HepG2 (cell line): ENCODE measurements around the gene SCAF8. TPM values are rescaled to one million over a fixed set of nuclear protein-coding genes. Genes with fewer than 3 reads are reported as not detected.
A peak's percentile ranks its signal among the peaks of the same experiment; 100 is the strongest.

Source experiments
- ATAC-seq: fragments of 200-7000 bp; cut with Tn5 transposase; 3 replicates; pipeline ENCODE4 v1.9.1; 2020; ENCODE audit warnings: mild to moderate bottlenecking, moderate library complexity
- BruUV-seq: library from RNA; stranded (reverse); fragments of 400-500 nt; replicated peaks from 2 replicates; lab custom pipeline; 2021; lab: Mats Ljungman, UMichigan
- CTCF ChIA-PET: fragments of 300-600 bp; formaldehyde crosslinking; extraction: SDS; loops from one replicate; lab custom pipeline; 2021; ENCODE audit warnings: low total read pairs, inconsistent platforms, low intra/inter-chr PET ratio; lab: Yijun Ruan, JAX
- POLR2A ChIA-PET: fragments of 350-600 bp; sonication (Branson Sonifier 250); formaldehyde crosslinking; loops from one replicate; lab custom pipeline; 2020; ENCODE audit warnings: antibody characterized with exemption, inconsistent platforms; lab: Yijun Ruan, JAX
- DNase-seq: peaks from one replicate; pipeline ENCODE4 v3.0.0-alpha.2; 2015; ENCODE audit warnings: low spot score
- FAIRE-seq: peaks from 3 replicates; lab custom pipeline; 2011; peaks lifted over from hg19 to GRCh38; lab: Jason Lieb, UNC
- H2AFZ ChIP-seq: one replicate; pipeline ENCODE4 v1.6.1; 2011; ENCODE audit warnings: low read length, inconsistent platforms
- H3K27ac ChIP-seq: fragments of 300-600 bp; 3 replicates; pipeline ENCODE4 v1.8.0; 2011; ENCODE audit warnings: mixed run types, mild to moderate bottlenecking, mixed read lengths, low read length, inconsistent platforms; ENCODE audit not compliant: insufficient read depth; ENCODE audit errors: extremely low read length
- H3K27me3 ChIP-seq, 2 experiments: fragments of 200-600 bp in 1 of 2; 2 replicates in 1 of 2; 3 replicates in 1 of 2; pipeline versions ENCODE4 v1.6.0 to v1.8.0; 2011; ENCODE audit warnings: low read length in 2 of 2, mild to moderate bottlenecking in 2 of 2, moderate library complexity in 2 of 2, inconsistent platforms in 1 of 2; ENCODE audit not compliant: insufficient read depth in 2 of 2, control insufficient read depth in 1 of 2
- H3K36me3 ChIP-seq, 2 experiments: fragments of 200-600 bp in 1 of 2; replicated peaks in 1 of 2; 2 replicates in 1 of 2; 3 replicates in 1 of 2; pipeline versions ENCODE4 v1.5.1 to v1.8.0; 2011; ENCODE audit warnings: low read length in 2 of 2, inconsistent platforms in 1 of 2; ENCODE audit not compliant: insufficient read depth in 2 of 2, control insufficient read depth in 1 of 2
- H3K4me1 ChIP-seq: 2 replicates; pipeline ENCODE4 v1.5.1; 2012; ENCODE audit warnings: low read length, inconsistent platforms; ENCODE audit not compliant: insufficient read depth
- H3K4me2 ChIP-seq: 2 replicates; pipeline ENCODE4 v1.6.0; 2011; ENCODE audit warnings: low read depth, low read length, inconsistent platforms
- H3K4me3 ChIP-seq, 3 experiments: fragments of 200-600 bp in 1 of 3; sonication (generic), shearing (Covaris generic) in 1 of 3; replicated peaks in 1 of 3; 2 replicates each; pipeline ENCODE4 v1.5.1; 2011 to 2016; ENCODE audit warnings: low read length in 3 of 3, inconsistent platforms in 2 of 3, low read depth in 2 of 3, mild to moderate bottlenecking in 2 of 3, control low read depth in 1 of 3, mixed read lengths in 1 of 3; ENCODE audit not compliant: insufficient read depth in 1 of 3
- H3K79me2 ChIP-seq: one replicate; pipeline ENCODE4 v1.6.1; 2011; ENCODE audit warnings: low read length, inconsistent platforms; ENCODE audit not compliant: insufficient read depth
- H3K9ac ChIP-seq: 2 replicates; pipeline ENCODE4 v1.6.0; 2011; ENCODE audit warnings: mild to moderate bottlenecking, low read depth, low read length, inconsistent platforms; ENCODE audit not compliant: insufficient read depth
- H3K9me3 ChIP-seq: 2 replicates; pipeline ENCODE4 v1.5.1; 2012; ENCODE audit warnings: mild to moderate bottlenecking, low read length
- H4K20me1 ChIP-seq: 2 replicates; pipeline ENCODE4 v1.6.0; 2011; ENCODE audit warnings: inconsistent platforms, mild to moderate bottlenecking, low read length, moderate library complexity; ENCODE audit not compliant: insufficient read depth
- BRF2 ChIP-seq: sonication (generic); formaldehyde crosslinking; IDR thresholded peaks from 2 replicates; pipeline ENCODE4 v1.8.1; 2022; ENCODE audit warnings: mild to moderate bottlenecking, missing genetic modification reagents
- CEBPB ChIP-seq: IDR thresholded peaks from 2 replicates; pipeline ENCODE4 v1.6.1; 2011; ENCODE audit warnings: low read depth, low read length, improper control_type of control experiment, borderline replicate concordance
- CEBPG ChIP-seq: IDR thresholded peaks from 2 replicates; pipeline ENCODE4 v1.6.1; 2016
- HNRNPL ChIP-seq: fragments of 200-400 bp; formaldehyde crosslinking; IDR thresholded peaks from 2 replicates; pipeline ENCODE4 v1.6.1; 2017; ENCODE audit warnings: mild to moderate bottlenecking, low read depth, low read length
- KLF11 ChIP-seq: IDR thresholded peaks from 2 replicates; pipeline ENCODE4 v1.6.1; 2016; ENCODE audit warnings: missing compliant biosample characterization
- KLF9 ChIP-seq: IDR thresholded peaks from 2 replicates; pipeline ENCODE4 v1.6.1; 2016; ENCODE audit warnings: low read depth
- MAF1 ChIP-seq: sonication (generic); formaldehyde crosslinking; IDR thresholded peaks from 2 replicates; pipeline ENCODE4 v1.5.0; 2020; ENCODE audit warnings: missing genetic modification reagents, borderline replicate concordance
- SRF ChIP-seq: IDR thresholded peaks from 2 replicates; pipeline ENCODE4 v1.6.1; 2011; ENCODE audit warnings: mild to moderate bottlenecking, low read depth, low read length, moderate library complexity
- TFDP1 ChIP-seq: IDR thresholded peaks from 2 replicates; pipeline ENCODE4 v1.6.1; 2016; ENCODE audit warnings: missing compliant biosample characterization, missing genetic modification reagents, borderline replicate concordance
- TP53 ChIP-seq: sonication (generic); formaldehyde crosslinking; conservative IDR thresholded peaks from 2 replicates; pipeline ENCODE4 v1.4.0; 2020; ENCODE audit warnings: missing genetic modification reagents
- ZNF142 ChIP-seq: sonication (generic); formaldehyde crosslinking; IDR thresholded peaks from 2 replicates; pipeline ENCODE4 v1.4.0; 2020; ENCODE audit warnings: missing genetic modification reagents
- ZNF253 ChIP-seq: sonication (generic); formaldehyde crosslinking; IDR thresholded peaks from 2 replicates; pipeline ENCODE4 v1.8.0; 2022; ENCODE audit warnings: mild to moderate bottlenecking, missing genetic modification reagents, borderline replicate concordance
- ZNF761 ChIP-seq: sonication (generic); formaldehyde crosslinking; conservative IDR thresholded peaks from 2 replicates; pipeline ENCODE4 v1.4.0; 2020; ENCODE audit warnings: mild to moderate bottlenecking, missing genetic modification reagents
- ZNF83 ChIP-seq: sonication (generic); formaldehyde crosslinking; IDR thresholded peaks from 2 replicates; pipeline ENCODE4 v1.4.0; 2020; ENCODE audit warnings: missing genetic modification reagents, mild to moderate bottlenecking, borderline replicate concordance
- WGBS: methylation state at CpG from one replicate; pipeline ENCODE4 v1.1.6; 2017; ENCODE audit warnings: low lambda C conversion rate; 5-methylcytosine and 5-hydroxymethylcytosine counted together
- in situ Hi-C: cut with HindIII; loops from 2 replicates; pipeline ENCODE4 v1.10.0; 2017; ENCODE audit warnings: low pct_unique_long_range_greater_than_20kb; ENCODE audit not compliant: extremely low pct_ligation_motif_present
- intact Hi-C: fragments of 100-400 bp; cut with micrococcal nuclease; formaldehyde crosslinking; loops from one replicate; pipeline ENCODE4 v1.10.0; 2022; ENCODE audit not compliant: unreplicated experiment
- polyA plus RNA-seq, 8 experiments: library from polyadenylated mRNA; depleted of rRNA in 3 of 8; stranded (reverse) in 7 of 8; unstranded in 1 of 8; fragments of >200 nt; fragmentation: Illumina TruSeq in 4 of 8; extraction: Trizol in 4 of 8; gene quantifications; 2 replicates each; pipeline versions ENCODE4 v1.2.1 to v1.2.3, GENCODE V29; 2011 to 2016; ENCODE audit warnings: low read depth in 4 of 8, missing spikeins in 1 of 8, mixed read lengths in 1 of 8; ENCODE audit not compliant: insufficient read depth in 1 of 8
- total RNA-seq, 5 experiments: library from RNA; depleted of rRNA; stranded (reverse); fragments of >200 nt; fragmentation: Illumina TruSeq; extraction: Trizol; gene quantifications; 2 replicates each; pipeline ENCODE4 v1.2.3, GENCODE V29; 2016; ENCODE audit warnings: low read depth in 1 of 5

SCAF8 gene
- total and polyA plus RNA-seq, 2 of the 13 experiments (the other 11 are each of a cell fraction or from before 2014, with no cell fraction given), result 15.3 to 40.8 TPM

GRCh38 chr6:154847318-154847717, 114.1 kb downstream of the SCAF8 start:
- Histone ChIP-seq H3K4me2 (no peak overlapping the region), H4K20me1 (no peaks in the 10 kb centered on the region), H3K4me3 (no peak overlapping the region), H3K79me2 (peaks cover 9% of the 10 kb centered on the region), H3K9me3 (no peaks in the 10 kb centered on the region), H2AFZ (no peak overlapping the region), H3K27ac (no peak overlapping the region), H3K4me1 (peaks cover 26% of the 10 kb centered on the region), H3K27me3 (no peaks in the 10 kb centered on the region), H3K9ac (no peak overlapping the region), H3K36me3 (no peaks in the 10 kb centered on the region; a peak in 2 of 5 replicates)
- intact Hi-C loops, result no loop called here
- no peak for ATAC-seq
- in situ Hi-C loops, result no loop called here
- CTCF ChIA-PET, result no interaction called here
- no peak for DNase-seq
- POLR2A ChIA-PET, result no interaction called here
- no TSS peak for BruUV-seq
- WGBS, result 93% methylated on average over 2 of the region's 2 CpGs
- no peak for TF ChIP-seq KLF9 (CRISPR knock-in tag)
- TF ChIP-seq ZNF142, result no peak
- TF ChIP-seq BRF2 (CRISPR knock-in tag), result no peak
- no peak for TF ChIP-seq ZNF253 (CRISPR knock-in tag)
- no peak for TF ChIP-seq TFDP1 (CRISPR knock-in tag)
- TF ChIP-seq CEBPB, result peak; percentile 87
- no peak for TF ChIP-seq ZNF761 (CRISPR knock-in tag)
- TF ChIP-seq CEBPG, result peak; percentile 41; the same call in 1 of the 2 replicates
- no peak for TF ChIP-seq SRF
- no peak for TF ChIP-seq TP53 (CRISPR knock-in tag)
- TF ChIP-seq HNRNPL, result no peak
- no peak for TF ChIP-seq ZNF83
- no peak for TF ChIP-seq MAF1 (CRISPR knock-in tag)
- no peak for TF ChIP-seq KLF11
- no peak for FAIRE-seq
